ENCODE data around the gene FGB. TPM values are rescaled to one million over a fixed set of nuclear protein-coding genes. Genes with fewer than 3 reads are reported as not detected.

The FGB gene
- total RNA-seq, 1 experiment from 2014 or later, result not detected

DNA sequence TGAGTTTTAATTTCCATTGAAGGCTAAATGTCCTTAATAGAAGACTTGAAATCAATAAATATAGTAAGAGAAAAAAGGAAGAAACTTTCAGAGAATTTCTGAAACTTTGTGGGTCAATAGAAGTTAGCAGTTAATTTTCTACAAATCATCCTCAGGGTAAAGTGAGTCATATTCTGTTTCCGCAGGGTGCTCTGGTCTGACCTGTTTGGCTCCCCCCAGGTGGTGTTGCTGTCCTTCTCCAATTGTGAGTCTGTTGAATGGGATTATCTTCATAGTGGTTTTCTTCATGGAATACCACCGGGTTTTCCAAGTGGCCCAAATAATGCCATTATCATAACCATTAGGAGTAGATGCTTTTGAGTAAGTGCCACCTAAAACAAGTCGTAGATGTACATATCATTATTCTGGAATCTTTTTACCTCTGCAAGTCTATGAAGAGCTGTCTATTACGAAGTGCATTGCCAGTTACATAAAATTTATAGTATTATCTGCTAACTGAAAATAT, 41.9 kb downstream of the FGB start:
- TF ChIP-seq, protein P1, sequence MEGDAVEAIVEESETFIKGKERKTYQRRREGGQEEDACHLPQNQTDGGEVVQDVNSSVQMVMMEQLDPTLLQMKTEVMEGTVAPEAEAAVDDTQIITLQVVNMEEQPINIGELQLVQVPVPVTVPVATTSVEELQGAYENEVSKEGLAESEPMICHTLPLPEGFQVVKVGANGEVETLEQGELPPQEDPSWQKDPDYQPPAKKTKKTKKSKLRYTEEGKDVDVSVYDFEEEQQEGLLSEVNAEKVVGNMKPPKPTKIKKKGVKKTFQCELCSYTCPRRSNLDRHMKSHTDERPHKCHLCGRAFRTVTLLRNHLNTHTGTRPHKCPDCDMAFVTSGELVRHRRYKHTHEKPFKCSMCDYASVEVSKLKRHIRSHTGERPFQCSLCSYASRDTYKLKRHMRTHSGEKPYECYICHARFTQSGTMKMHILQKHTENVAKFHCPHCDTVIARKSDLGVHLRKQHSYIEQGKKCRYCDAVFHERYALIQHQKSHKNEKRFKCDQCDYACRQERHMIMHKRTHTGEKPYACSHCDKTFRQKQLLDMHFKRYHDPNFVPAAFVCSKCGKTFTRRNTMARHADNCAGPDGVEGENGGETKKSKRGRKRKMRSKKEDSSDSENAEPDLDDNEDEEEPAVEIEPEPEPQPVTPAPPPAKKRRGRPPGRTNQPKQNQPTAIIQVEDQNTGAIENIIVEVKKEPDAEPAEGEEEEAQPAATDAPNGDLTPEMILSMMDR (conservative IDR thresholded peaks at IDR 0.05; ENCODE audit: low read depth, low read length), result no peak
- TF ChIP-seq EZH2 (IDR thresholded peaks at IDR 0.05; ENCODE audit: borderline replicate concordance, low read depth, low read length, poor library complexity, severe bottlenecking), result no peak
- H3K4me1 ChIP-seq (ENCODE audit: insufficient read depth, low read length, poor library complexity, severe bottlenecking), result no peaks in the 10 kb centered on the region
- ChIA-PET POLR2A (ENCODE audit: low non-redundant PET) (no interaction called here), CTCF (no interaction called here)
- H3K27me3 ChIP-seq (replicated peaks; ENCODE audit: insufficient read depth, low read depth, low read length, poor library complexity), result peaks cover 12% of the 10 kb centered on the region
- intact Hi-C loops (cut with micrococcal nuclease; ENCODE audit: unreplicated experiment), result no loop called here
- H3K9me3 ChIP-seq (ENCODE audit: low read depth, low read length, poor library complexity, severe bottlenecking), result no peaks in the 10 kb centered on the region
- no peak overlapping the region for H3K4me3 ChIP-seq (ENCODE audit: low read depth, low read length, poor library complexity, severe bottlenecking)
- no TSS peak for BruUV-seq (replicated peaks)
- H3K36me3 ChIP-seq (ENCODE audit: insufficient read depth, low read length, poor library complexity, severe bottlenecking), result no peaks in the 10 kb centered on the region
- no peak overlapping the region for H3K27ac ChIP-seq (ENCODE audit: low read depth, low read length, poor library complexity, severe bottlenecking)
- DNase-seq (ENCODE audit: low spot score), result no peak

DNA sequence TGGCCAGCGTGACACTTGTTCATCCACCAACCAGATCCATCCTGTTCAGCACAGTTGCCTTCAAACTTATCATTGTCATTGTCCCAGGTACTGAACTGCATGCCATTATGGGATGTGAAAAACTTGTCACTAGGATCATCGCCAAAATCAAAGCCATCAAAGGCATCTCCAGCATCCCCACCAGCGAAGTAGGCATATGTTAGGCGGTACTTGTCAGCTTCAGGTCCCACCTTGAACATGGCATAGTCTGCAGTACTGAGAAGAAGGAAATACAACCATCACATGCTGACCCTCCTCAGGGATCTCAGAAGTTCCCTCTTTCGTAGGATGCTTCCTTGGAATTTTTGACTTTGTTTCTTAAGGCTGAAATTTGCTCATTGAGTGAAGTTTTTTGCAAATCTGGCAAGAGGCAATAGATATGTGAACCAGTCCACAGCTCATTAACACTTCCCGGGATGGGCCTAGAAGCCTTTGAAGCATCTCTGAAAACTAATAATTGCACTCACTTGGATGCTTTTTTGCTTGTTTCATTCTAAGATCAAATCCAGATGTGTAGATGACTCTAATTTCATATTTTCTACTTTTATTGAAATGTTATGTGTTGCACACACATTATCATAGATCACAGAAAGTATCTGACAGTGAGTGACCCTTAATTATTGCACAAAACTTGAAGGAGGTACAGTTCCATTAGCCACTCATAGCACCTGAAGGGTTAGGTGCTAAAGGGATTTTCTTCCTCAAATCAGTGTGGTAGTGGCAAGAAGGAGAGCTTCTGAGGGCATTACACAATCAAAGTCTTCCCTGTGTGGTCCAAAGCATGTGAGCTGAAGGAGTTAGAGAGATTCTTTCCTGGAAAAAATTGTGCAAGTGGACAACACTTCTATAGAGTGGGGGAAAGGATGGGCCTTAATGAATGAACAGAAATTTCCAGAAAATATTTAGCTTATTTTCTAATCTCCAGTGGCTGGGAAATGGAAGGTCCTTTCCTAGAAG, 44.2 kb downstream of the FGB start:
- H3K27me3 ChIP-seq (replicated peaks; ENCODE audit: insufficient read depth, low read depth, low read length, poor library complexity), result peaks cover 24% of the 10 kb centered on the region
- BruUV-seq (replicated peaks), result no TSS peak
- ChIA-PET CTCF (no interaction called here), POLR2A (ENCODE audit: low non-redundant PET) (no interaction called here)
- intact Hi-C loops (cut with micrococcal nuclease; ENCODE audit: unreplicated experiment), result no loop called here
- H3K27ac ChIP-seq (ENCODE audit: low read depth, low read length, poor library complexity, severe bottlenecking), result no peak overlapping the region
- no peak for DNase-seq (ENCODE audit: low spot score)
- H3K4me1 ChIP-seq (ENCODE audit: insufficient read depth, low read length, poor library complexity, severe bottlenecking), result no peaks in the 10 kb centered on the region
- no peaks in the 10 kb centered on the region for H3K9me3 ChIP-seq (ENCODE audit: low read depth, low read length, poor library complexity, severe bottlenecking)
- no peaks in the 10 kb centered on the region for H3K36me3 ChIP-seq (ENCODE audit: insufficient read depth, low read length, poor library complexity, severe bottlenecking)
- H3K4me3 ChIP-seq (ENCODE audit: low read depth, low read length, poor library complexity, severe bottlenecking), result no peak overlapping the region
- TF ChIP-seq, protein P1 (conservative IDR thresholded peaks at IDR 0.05; ENCODE audit: low read depth, low read length), result no peak
- no peak for TF ChIP-seq EZH2 (IDR thresholded peaks at IDR 0.05; ENCODE audit: borderline replicate concordance, low read depth, low read length, poor library complexity, severe bottlenecking)

DNA sequence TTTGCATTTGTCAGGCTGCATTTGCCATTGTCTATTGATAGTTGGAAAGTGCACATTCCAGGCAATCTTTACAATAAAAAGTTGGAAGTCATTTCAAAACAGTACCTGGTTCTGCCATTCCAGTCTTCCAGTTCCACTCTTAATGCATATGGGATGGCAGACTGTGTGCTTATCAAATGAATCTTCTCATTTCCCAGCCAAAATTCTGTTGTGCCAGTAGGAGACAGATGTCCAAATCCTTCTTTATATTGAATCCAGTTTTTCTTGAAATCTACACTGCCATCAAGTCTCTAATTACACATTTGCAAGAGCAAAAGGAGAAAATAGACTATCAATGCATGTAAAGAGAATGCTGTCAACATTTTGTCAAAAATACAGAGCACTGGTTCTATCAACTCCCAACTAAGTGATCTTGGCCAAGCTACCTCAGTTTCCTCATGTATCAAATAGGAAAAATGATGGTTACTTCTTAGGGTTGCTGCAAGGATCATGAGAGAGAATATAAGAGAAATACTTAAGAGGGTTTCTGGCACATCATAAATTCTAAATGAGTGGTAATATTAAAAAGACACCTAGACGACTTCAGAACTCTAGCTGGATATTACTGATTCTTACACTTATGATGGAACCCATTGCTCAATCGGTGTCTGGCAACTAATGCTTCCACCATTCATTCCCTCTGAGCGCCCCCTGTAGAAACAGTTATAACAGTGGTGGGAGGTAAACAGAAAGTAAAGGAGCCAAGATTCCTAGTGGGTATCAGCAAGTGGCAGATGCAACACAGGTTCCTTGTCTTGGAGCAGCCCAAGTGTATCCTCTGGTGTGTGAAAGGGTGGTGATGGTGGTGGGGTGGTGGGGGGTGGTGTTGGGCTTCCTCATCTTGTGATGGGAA, 45.8 kb downstream of the FGB start:
- Histone ChIP-seq H3K27ac (ENCODE audit: low read depth, low read length, poor library complexity, severe bottlenecking) (no peak overlapping the region), H3K36me3 (ENCODE audit: insufficient read depth, low read length, poor library complexity, severe bottlenecking) (no peaks in the 10 kb centered on the region), H3K9me3 (ENCODE audit: low read depth, low read length, poor library complexity, severe bottlenecking) (no peaks in the 10 kb centered on the region), H3K4me1 (ENCODE audit: insufficient read depth, low read length, poor library complexity, severe bottlenecking) (no peaks in the 10 kb centered on the region), H3K4me3 (ENCODE audit: low read depth, low read length, poor library complexity, severe bottlenecking) (no peak overlapping the region), H3K27me3 (replicated peaks; ENCODE audit: insufficient read depth, low read depth, low read length, poor library complexity) (peaks cover 24% of the 10 kb centered on the region)
- intact Hi-C loops (cut with micrococcal nuclease; ENCODE audit: unreplicated experiment), result no loop called here
- BruUV-seq (replicated peaks), result no TSS peak
- CTCF ChIA-PET, result interaction anchor here (1.1 kb wide), 1 partner anchor 10 kb away, joined by 4 read pairs; no protein-coding TSS in a partner anchor
- no peak for DNase-seq (ENCODE audit: low spot score)
- POLR2A ChIA-PET (ENCODE audit: low non-redundant PET), result no interaction called here
- no peak for TF ChIP-seq EZH2 (IDR thresholded peaks at IDR 0.05; ENCODE audit: borderline replicate concordance, low read depth, low read length, poor library complexity, severe bottlenecking)
- TF ChIP-seq, protein P1 (conservative IDR thresholded peaks at IDR 0.05; ENCODE audit: low read depth, low read length), result no peak
